PC-3 (cell line): ENCODE results near the gene MRAS. TPM values are rescaled to one million over a fixed set of nuclear protein-coding genes. Genes with fewer than 3 reads are reported as not detected.

Source experiments
- ATAC-seq: fragments of 200-7000 bp; cut with Tn5 transposase; 2 replicates; pipeline ENCODE4 v1.9.1; 2020; ENCODE audit warnings: mild to moderate bottlenecking, moderate library complexity
- BruUV-seq: library from RNA; stranded (reverse); fragments of 400-500 nt; replicated peaks from 2 replicates; lab custom pipeline; 2021; lab: Mats Ljungman, UMichigan
- CTCF ChIA-PET: fragments of 300-600 bp; sonication (Branson Sonifier 250); formaldehyde crosslinking; loops from one replicate; lab custom pipeline; 2022; ENCODE audit warnings: antibody characterized with exemption; lab: Charles Lee
- POLR2A ChIA-PET: fragments of 300-600 bp; sonication (Branson Sonifier 250); formaldehyde crosslinking; loops from one replicate; lab custom pipeline; 2022; ENCODE audit warnings: antibody characterized with exemption; ENCODE audit not compliant: unreplicated experiment; lab: Charles Lee
- DNase-seq: peaks from one replicate; pipeline ENCODE4 v3.0.0-alpha.2; 2015
- H2AFZ ChIP-seq: fragments of 300-600 bp; sonication (generic); 2 replicates; pipeline ENCODE4 v1.6.0; 2016; ENCODE audit warnings: antibody characterized with exemption, low read length
- H3F3A ChIP-seq: fragments of 300-600 bp; sonication (generic); one replicate; pipeline ENCODE4 v1.6.0; 2017; ENCODE audit warnings: antibody characterized with exemption, low read length, control low read depth, mild to moderate bottlenecking; ENCODE audit not compliant: unreplicated experiment
- H3K27ac ChIP-seq: fragments of 300-600 bp; sonication (generic); 2 replicates; pipeline ENCODE4 v1.5.1; 2016; ENCODE audit warnings: mild to moderate bottlenecking, low read length
- H3K27me3 ChIP-seq: fragments of 300-600 bp; sonication (generic); 2 replicates; pipeline ENCODE4 v1.6.1; 2016; ENCODE audit warnings: low read length, mixed read lengths
- H3K36me3 ChIP-seq: fragments of 300-600 bp; sonication (generic); 2 replicates; pipeline ENCODE4 v1.6.1; 2016; ENCODE audit warnings: low read depth, mixed run types, low read length, mixed read lengths
- H3K4me1 ChIP-seq: fragments of 300-600 bp; sonication (generic); 2 replicates; pipeline ENCODE4 v1.5.1; 2016; ENCODE audit warnings: low read length; ENCODE audit not compliant: insufficient read depth
- H3K4me2 ChIP-seq: fragments of 300-600 bp; sonication (generic); 2 replicates; pipeline ENCODE4 v1.6.0; 2016; ENCODE audit warnings: low read length
- H3K4me3 ChIP-seq: fragments of 300-600 bp; sonication (generic); 2 replicates; pipeline ENCODE4 v1.5.1; 2016; ENCODE audit warnings: mild to moderate bottlenecking, low read length, mixed read lengths
- H3K79me2 ChIP-seq: fragments of 300-600 bp; sonication (generic); 2 replicates; pipeline ENCODE4 v1.6.1; 2017; ENCODE audit warnings: low read length, mixed read lengths
- H3K9ac ChIP-seq: fragments of 300-600 bp; sonication (generic); 2 replicates; pipeline ENCODE4 v1.6.0; 2016; ENCODE audit warnings: mild to moderate bottlenecking, low read length
- H3K9me2 ChIP-seq: fragments of 300-600 bp; sonication (generic); replicated peaks from 2 replicates; pipeline ENCODE4 v1.6.1; 2016; ENCODE audit warnings: mixed run types, low read length, mixed read lengths
- H3K9me3 ChIP-seq: fragments of 300-600 bp; sonication (generic); 2 replicates; pipeline ENCODE4 v1.6.1; 2016; ENCODE audit warnings: low read length, mixed read lengths
- H4K20me1 ChIP-seq: fragments of 300-600 bp; sonication (generic); 2 replicates; pipeline ENCODE4 v1.6.1; 2016; ENCODE audit warnings: low read length, mixed read lengths
- EZH2 ChIP-seq: fragments of 300-600 bp; sonication (generic); IDR thresholded peaks from one replicate; pipeline ENCODE4 v1.6.1; 2017; ENCODE audit warnings: antibody characterized with exemption, mild to moderate bottlenecking, low read length; ENCODE audit not compliant: unreplicated experiment
- EZH2phosphoT487 ChIP-seq: fragments of 300-600 bp; sonication (generic); IDR thresholded peaks from 2 replicates; pipeline ENCODE4 v1.6.1; 2018; ENCODE audit warnings: mild to moderate bottlenecking, antibody characterized with exemption, low read length, borderline replicate concordance
- intact Hi-C: fragments of 100-400 bp; cut with micrococcal nuclease; formaldehyde crosslinking; loops from 2 replicates; pipeline ENCODE4 v1.9.0; 2023
- total RNA-seq: library from RNA; depleted of rRNA; stranded (reverse); fragments of >200 nt; gene quantifications from 2 replicates; pipeline ENCODE4 v1.2.3, GENCODE V29; 2014
- TF ChIP-seq, protein P1 (sequence below): fragments of 300-600 bp; sonication (generic); conservative IDR thresholded peaks from 2 replicates; pipeline ENCODE4 v1.5.1; 2017; ENCODE audit warnings: antibody characterized with exemption, low read depth, mild to moderate bottlenecking, low read length

The MRAS gene
- total RNA-seq, 1 experiment from 2014 or later: 2.8 TPM

GRCh38 chr3:138445236-138445635 lies 96.9 kb downstream of the MRAS start:
- Histone ChIP-seq H3K4me1 (peaks cover 10% of the 10 kb centered on the region), H3K36me3 (no peaks in the 10 kb centered on the region), H3K4me2 (no peak overlapping the region), H3K27ac (no peak overlapping the region), H3K9me2 (no peaks in the 10 kb centered on the region), H3K4me3 (no peak overlapping the region), H3F3A (no peaks in the 10 kb centered on the region), H3K27me3 (no peaks in the 10 kb centered on the region), H3K9me3 (no peaks in the 10 kb centered on the region), H4K20me1 (no peaks in the 10 kb centered on the region), H2AFZ (no peak overlapping the region), H3K9ac (no peak overlapping the region), H3K79me2 (no peaks in the 10 kb centered on the region)
- ChIA-PET POLR2A (no interaction called here), CTCF (no interaction called here)
- no peak for DNase-seq
- TF ChIP-seq, protein P1, sequence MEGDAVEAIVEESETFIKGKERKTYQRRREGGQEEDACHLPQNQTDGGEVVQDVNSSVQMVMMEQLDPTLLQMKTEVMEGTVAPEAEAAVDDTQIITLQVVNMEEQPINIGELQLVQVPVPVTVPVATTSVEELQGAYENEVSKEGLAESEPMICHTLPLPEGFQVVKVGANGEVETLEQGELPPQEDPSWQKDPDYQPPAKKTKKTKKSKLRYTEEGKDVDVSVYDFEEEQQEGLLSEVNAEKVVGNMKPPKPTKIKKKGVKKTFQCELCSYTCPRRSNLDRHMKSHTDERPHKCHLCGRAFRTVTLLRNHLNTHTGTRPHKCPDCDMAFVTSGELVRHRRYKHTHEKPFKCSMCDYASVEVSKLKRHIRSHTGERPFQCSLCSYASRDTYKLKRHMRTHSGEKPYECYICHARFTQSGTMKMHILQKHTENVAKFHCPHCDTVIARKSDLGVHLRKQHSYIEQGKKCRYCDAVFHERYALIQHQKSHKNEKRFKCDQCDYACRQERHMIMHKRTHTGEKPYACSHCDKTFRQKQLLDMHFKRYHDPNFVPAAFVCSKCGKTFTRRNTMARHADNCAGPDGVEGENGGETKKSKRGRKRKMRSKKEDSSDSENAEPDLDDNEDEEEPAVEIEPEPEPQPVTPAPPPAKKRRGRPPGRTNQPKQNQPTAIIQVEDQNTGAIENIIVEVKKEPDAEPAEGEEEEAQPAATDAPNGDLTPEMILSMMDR: no peak
- TF ChIP-seq EZH2 (no peak), EZH2phosphoT487 (no peak)
- no peak for ATAC-seq
- no TSS peak for BruUV-seq
- intact Hi-C loops: no loop called here

GRCh38 chr3:138445654-138446053 lies 97.3 kb downstream of the MRAS start:
- no peaks in the 10 kb centered on the region for H3K9me2 ChIP-seq
- no peak overlapping the region for H3K27ac ChIP-seq
- no TSS peak for BruUV-seq
- H2AFZ ChIP-seq: no peak overlapping the region
- no peak for TF ChIP-seq EZH2phosphoT487
- no peaks in the 10 kb centered on the region for H3K36me3 ChIP-seq
- H3K27me3 ChIP-seq: no peaks in the 10 kb centered on the region
- CTCF ChIA-PET: no interaction called here
- H3K79me2 ChIP-seq: no peaks in the 10 kb centered on the region
- ATAC-seq: no peak
- peaks cover 10% of the 10 kb centered on the region for H3K4me1 ChIP-seq
- no peak overlapping the region for H3K4me2 ChIP-seq
- intact Hi-C loops: no loop called here
- H3K9ac ChIP-seq: no peak overlapping the region
- no peak overlapping the region for H3K4me3 ChIP-seq
- no peak for DNase-seq
- H4K20me1 ChIP-seq: no peaks in the 10 kb centered on the region
- POLR2A ChIA-PET: no interaction called here
- H3K9me3 ChIP-seq: no peaks in the 10 kb centered on the region
- H3F3A ChIP-seq: no peaks in the 10 kb centered on the region

DNA sequence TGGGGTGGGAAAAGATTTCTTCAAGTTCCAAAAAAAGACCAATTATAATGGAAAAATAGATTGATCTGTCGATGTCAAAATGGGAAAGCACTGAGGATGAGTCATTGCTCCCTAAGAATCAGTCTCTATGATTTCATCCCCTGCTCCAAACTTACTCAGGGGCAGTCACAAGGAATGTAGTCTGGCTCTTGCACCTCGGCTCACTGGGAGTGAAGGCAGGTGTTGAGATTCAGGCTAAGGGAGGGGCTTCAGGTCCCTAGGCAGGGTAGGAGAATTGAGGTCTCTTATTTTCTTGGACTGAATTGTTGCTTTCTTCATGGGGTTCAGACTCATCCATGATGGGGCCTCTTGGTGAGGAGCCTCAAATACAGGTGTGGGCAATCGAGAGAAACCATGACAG lies 100.3 kb downstream of the MRAS start:
- H2AFZ ChIP-seq: no peak overlapping the region
- CTCF ChIA-PET: interaction anchor here (0.7 kb wide), 1 partner anchor 146 kb away, joined by 3 read pairs; no protein-coding TSS in a partner anchor
- POLR2A ChIA-PET: no interaction called here

More for the DNA sequence above, 100.3 kb downstream of the MRAS start:
- H3K4me1 ChIP-seq: no peaks in the 10 kb centered on the region
- no peaks in the 10 kb centered on the region for H3F3A ChIP-seq
- no peaks in the 10 kb centered on the region for H3K9me3 ChIP-seq
- DNase-seq (no peak), ATAC-seq (no peak)
- no peaks in the 10 kb centered on the region for H4K20me1 ChIP-seq
- no TSS peak for BruUV-seq
- H3K4me3 ChIP-seq: no peak overlapping the region
- no peak overlapping the region for H3K27ac ChIP-seq
- H3K9ac ChIP-seq: no peak overlapping the region
- no peaks in the 10 kb centered on the region for H3K79me2 ChIP-seq
- no peak for TF ChIP-seq EZH2phosphoT487
- no peak for TF ChIP-seq EZH2
- TF ChIP-seq, protein P1: no peak
- no peak overlapping the region for H3K4me2 ChIP-seq
- H3K9me2 ChIP-seq: no peaks in the 10 kb centered on the region
- no peaks in the 10 kb centered on the region for H3K27me3 ChIP-seq
- intact Hi-C loops: no loop called here
- H3K36me3 ChIP-seq: no peaks in the 10 kb centered on the region
